HG02759 (cell line): ENCODE measurements around the gene ZNF836.
A peak's percentile ranks its signal among the peaks of the same experiment; 100 is the strongest.

ENCODE experiments used
- ATAC-seq: cut with Tn5 transposase; IDR thresholded peaks from one replicate; pipeline ENCODE4 v1.9.1; 2021; ENCODE audit warnings: mild to moderate bottlenecking, moderate library complexity; ENCODE audit not compliant: unreplicated experiment

ZNF836 gene

DNA sequence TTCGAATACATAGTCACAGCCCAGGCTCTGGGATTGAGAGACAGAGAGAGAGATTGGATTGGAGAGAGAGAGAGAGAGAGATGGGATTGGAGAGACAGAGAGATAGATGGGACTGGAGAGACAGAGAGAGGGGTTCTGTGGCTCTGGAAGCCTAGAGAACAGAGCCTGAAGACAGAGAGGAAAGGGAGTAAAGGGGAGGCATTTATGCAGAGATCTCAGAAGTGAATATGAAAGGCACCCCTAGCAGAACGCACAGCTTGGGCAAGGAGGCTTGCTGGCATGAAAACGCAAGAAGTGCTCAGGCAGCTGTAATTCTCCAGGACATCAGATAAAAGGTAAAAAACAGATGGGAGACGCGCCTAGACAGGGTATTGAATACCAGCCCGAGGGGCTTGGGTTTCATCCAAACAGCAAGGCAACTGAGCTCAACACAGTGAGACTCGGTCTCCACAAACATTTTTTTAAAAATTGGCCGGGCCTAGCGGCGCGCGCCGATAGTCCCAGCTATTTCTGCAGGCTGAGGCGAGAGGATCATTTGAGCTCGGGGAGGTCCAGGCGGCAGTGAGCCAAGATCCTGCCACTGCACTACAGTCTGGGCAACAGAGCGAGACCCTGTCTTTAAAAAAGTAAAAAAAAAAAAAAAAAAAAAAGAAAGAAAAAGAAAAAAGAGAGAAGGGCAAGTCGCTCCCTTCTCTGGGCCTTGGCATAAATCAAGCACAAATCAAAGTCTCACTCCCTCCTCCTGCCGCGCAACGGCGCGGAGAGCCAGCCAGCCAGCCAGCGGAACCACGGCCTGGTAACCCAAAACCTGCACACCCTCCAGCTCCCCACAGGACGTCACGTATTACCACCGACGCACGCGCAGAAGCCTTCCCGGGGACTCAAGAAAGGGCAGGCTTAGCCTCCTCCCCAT is 17.7 kb upstream of the ZNF836 start:
- ATAC-seq: peak; percentile 2

DNA sequence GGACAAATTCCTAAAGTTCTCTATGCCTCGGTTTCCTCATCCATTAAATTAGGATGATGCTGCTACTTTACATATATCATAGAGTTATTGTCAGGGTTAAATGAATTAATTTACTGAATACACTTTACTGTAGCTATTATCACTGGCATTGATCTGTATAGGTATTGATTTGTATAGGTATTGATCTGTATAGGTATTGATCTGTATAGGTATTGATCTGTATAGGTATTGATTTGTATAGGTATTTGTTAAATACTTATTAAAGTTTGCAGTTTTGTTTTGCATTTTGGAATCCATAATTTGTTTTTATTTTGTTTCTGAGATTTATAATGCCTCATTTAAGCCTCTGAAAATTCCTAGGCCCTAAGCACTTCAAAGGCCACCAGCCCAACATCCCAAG is 16.0 kb upstream of the ZNF836 start:
- no peak for ATAC-seq

DNA sequence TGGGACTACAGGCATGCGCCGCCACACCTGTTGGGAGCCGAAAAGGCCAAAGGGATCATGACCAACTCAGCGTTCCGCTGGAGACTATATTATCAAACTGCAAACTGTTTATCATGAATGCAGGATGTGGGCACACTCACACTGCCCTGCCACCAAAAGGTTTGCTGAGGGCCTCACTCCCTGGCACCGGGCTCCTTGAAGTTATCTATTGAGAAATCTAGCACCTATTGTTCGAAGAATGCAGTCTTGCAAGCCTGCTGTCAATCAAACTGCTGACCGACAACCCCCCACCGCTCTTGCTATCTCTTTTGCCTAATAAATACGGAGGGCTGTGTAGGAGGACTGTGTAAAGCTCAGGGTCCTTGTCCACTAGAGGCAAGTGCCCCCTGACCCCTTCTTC is 5.2 kb upstream of the ZNF836 start:
- no peak for ATAC-seq

DNA sequence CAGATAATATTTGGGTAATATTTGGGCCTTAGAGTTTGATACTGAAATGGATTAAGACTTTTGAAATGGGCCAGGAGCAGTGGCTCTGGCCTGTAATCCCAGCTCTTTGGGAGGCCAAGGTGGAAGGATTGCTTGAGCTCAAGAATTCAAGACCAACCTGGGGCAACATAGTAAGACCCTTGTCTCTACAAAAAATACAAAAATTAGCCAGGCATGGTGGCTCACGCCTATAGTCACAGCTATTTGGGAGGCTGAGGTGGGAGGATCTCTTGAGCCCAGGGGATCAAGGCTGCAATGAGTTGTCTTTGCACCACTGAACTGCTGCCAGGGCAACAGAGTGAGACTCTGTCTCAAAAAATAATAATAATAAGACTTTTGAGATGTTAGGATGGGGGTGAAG is 926 bp upstream of the ZNF836 start:
- no peak for ATAC-seq

DNA sequence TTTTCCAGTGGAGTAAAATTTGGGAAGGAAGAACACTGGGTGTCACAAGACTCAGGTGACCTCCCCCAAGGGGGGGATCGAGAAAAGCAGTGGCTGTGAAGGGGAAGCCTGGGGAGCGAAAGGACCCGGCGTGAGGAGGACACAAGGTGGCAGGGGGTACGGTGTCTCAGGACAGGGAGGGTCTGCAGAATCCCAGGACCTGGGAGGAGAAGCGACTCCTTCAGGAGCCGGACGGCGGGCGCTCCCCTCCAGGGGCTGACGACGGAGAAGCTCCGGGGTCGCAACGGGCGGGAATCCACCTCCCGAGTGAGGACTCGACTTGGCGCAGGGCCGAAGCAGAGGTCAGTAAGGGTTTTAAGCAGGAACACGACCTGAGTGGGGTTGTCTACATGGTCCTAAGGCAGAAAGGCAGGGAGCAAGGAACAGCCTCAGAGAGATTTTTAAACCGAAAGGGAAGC is 529 bp downstream of the ZNF836 start:
- ATAC-seq: peak; percentile 19

DNA sequence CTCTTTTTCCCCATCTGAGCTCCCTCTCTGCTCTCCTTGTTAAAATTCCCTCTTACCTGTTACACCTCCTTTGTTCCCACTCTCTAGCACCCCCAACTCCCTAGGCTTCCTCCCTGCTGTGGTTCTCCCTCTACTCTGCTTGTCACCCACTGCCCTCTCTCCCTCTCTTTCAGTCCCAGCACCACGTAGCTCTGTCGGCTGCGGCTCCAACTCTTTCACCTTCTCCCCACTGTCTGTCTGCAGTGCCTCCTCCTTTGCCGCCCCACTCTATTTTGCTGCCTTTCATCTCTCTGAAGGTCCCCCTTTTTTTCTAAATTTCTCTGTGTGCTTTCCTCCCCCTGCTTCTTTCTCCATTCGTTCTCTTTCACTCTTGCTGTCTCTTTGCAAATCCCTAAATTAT is 1.1 kb downstream of the ZNF836 start:
- ATAC-seq: no peak

DNA sequence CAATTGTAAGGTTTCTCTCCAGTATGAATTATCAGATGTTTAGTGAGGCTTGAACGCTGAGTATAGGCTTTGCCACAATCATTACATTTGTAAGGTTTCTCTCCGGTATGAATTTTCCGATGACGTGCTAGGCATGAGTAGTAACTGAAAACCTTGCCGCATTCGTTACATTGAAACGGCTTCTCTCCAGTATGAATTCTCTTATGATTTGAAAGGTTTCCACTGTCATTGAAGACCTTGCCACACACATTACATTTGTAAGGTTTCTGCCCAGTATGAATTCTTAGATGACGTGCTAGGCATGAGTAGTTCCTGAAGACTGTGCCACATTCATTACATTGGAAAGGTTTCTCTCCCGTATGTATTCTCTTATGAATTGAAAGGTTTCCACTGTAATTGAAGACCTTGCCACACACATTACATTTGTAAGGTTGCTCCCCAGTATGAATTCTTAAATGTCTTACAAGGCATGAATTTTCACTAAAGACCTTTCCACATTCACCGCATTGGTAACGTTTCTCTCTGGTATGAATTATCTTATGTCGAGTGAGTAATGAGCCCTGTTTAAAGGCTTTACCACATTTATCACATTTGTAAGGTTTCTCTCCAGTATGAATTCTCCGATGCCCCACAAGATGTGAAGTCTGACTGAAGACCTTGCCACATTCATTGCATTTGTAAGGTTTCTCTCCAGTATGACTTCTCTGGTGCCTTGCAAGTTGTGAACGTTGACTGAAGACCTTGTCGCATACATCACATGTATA is 15.6 kb downstream of the ZNF836 start:
- ATAC-seq: no peak

DNA sequence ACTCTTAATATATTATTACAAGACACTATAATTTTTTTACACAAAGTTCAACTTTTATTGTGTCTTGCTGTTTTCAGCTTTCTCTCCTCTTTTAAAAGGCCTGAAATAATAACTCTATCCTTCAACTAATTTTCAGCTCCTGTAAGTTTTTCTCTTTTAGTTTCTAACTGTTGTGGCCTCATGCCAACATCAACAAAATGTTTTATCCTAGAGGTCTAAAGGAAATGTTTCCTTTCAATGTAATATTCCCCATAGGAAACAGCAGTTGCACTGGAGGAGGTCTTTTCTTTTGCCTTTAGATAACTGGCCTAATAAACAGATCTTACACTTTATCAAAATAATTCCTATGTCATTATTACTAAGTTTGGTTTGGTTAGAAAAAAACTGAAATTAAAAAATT is 23.2 kb downstream of the ZNF836 start:
- no peak for ATAC-seq

DNA sequence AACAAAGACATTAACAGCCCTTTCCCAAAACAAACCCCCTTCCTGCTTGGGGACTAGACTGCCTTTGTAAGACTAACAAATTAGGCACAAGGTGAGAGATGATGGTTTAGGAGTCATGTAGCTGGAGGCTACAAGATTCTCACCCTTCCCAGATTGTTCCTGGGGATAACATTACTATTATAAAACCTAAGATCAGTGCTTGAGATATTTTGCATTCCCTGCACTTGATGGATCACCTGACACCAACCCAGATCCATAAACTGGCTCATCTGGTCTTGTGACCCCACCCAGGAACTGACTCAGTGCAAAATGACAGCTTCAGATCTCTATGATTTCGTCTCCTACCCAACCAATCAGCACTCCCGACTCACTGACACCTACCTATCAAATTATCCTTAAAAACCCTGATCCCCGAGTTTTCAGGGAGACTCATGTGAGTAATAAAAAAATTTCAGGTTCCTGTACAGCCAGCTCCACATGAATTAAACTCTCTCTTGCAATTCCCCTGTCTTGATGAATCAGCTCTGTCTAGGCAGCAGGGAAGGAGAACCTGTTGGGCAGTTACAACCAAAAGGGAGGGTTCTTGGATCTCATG is 29.3 kb downstream of the ZNF836 start:
- ATAC-seq: no peak

DNA sequence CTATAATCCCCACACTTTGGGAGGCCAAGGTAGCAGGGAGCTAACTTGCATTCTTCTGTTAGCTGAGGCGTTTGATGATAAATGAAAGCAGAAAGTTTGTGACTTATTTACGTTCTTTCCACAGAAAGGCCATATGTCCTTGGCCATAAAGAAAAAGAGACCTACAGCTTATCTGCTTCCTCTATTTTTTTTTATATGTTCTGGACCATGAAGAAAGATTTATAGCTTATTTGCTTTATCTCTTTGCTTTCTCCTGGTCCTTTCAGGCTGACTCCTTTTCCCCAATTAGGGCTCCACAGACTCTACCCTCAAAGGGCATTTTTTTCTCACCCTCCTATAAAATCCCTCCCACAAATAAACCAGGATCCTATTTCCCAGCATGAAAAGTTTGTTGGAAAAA is 30.2 kb downstream of the ZNF836 start:
- no peak for ATAC-seq

DNA sequence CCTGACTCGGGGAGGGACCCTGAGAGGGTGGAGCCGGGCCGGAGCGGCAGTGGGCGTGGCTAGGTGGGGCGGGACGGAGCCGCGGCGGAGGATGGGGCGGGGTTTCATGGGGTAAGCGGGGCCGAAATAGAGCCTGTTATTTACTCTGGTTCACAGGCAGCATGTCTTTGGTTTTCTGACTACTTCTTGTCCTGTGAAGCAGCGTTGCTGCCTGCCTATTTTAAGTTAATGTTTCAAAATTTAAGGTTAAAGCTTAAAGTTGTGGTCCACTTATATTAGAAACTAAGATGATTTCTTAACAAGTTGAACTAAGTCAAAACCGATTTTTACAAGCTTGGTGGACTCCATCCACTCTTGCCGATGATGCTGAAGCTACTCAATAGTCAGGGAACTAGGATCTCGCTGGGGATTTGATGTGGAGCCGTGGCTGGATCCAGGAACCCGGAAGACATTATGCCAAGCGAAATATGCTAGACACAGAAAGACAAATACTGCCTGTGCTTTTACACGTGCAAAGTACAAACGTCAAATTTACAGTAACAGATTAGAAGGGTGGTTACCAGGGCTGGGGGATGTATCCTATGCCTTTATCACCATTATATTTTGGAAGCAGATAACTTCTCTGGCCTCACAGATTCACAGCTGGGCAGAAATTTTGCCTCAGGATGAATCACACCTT is 31.2 kb downstream of the ZNF836 start:
- peak; percentile 97 for ATAC-seq

DNA sequence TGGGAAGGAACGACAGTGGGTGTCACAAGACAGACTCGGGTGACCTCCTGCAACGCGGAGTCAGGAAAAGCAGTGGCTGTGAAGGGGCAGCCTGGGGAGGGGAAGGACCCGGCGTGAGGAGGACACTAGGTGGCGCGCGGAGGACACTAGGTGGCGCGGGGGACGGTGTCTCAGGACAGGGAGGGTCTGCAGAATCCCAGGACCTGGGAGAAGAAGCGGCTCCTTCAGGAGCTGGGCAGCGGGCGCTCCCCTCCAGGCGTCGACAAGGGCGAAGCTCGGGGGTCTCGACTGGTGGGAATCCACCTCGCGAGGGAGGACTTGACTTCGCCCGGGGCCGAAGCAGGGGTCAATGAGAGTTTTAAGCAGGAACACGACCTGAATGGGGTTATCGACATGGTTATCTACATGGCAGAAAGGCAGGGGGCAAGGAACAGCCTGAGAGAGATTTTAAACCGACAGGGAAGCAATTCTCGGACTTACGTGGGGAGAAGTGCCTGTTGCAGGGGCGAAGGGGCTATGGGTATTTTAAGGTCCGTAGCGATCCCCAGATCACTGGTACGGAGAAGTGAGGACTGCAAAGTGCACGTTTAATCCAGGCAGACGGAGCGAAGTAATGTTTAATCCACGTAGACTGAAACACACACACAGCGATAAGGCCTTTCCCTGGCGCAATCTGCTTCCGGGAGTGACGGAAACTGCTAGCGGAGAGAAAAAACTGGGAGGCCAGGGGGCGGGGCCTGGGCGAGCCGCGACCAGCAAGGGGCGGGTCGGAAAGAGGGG is 32.0 kb downstream of the ZNF836 start, which contains the start of gene ZNF616:
Gene ZNF616 (minus strand): TSS at position 687 of the 780 bp plus-strand sequence. CDS start 9,426 bp downstream, outside the sequence.
- ATAC-seq: peak; percentile 67

DNA sequence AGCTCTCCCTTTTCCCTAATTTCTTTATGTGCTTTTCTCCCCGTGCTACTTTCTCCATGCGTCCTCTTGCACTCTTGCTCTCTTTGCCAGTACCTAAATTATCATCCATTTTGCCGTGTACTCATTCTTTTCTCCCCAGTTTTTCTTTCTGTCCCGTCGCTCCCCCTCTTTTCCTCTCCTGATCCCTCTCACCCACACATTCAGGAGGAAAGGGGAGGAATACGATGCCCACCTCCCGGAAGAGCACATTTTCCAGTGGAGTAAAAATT is 32.5 kb downstream of the ZNF836 start:
- ATAC-seq: no peak

DNA sequence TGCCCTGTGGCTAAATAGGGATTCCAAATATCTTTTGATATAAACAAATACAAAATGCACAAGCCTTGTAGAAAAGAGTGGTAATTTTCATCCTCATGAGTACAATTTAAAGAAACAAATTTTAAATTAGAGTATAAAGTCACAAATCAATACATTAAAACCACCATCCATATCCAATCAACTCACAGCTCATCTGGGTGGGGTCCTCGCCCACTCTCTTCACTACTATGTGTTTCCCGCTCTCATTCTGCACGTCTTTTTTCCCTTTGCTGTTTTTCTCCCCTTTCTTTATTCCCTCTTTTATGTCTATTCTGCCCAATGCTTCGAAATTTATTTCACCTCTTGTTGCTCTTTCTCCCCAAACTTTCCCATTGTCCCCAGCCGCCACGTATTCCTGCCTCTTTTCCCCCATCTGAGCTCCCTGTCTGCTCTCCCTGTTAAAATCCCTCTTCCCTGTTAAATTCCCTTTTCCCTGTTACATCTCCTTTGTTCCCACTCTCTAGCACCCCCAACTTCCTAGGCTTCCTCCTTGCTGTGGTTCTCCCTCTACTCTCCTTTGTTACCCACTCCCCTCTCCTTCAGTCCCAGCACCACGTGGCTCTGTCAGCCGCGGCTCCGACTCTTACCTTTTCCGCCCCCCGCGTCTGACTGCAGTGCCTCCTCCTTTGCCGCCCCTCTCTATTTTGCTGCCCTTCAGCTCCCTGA is 33.0 kb downstream of the ZNF836 start:
- ATAC-seq: no peak

DNA sequence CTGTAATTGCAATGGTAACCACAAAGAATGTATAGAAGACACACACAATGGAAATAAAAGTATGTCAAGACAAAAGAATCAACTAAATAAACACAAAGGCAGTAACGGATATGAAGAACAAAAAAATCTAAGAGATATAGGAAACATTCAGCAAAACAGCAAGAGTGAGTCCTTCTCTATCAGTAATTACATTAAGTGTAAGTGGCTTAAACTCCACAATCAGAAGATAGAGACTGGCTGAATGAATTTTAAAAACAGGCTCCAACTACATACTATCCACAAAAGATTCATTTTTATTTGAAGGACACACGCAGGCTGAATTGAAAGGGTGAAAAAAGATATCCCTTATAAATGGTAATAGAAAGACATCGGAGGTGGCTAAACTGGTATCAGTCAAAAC is 51.1 kb downstream of the ZNF836 start:
- ATAC-seq: no peak

DNA sequence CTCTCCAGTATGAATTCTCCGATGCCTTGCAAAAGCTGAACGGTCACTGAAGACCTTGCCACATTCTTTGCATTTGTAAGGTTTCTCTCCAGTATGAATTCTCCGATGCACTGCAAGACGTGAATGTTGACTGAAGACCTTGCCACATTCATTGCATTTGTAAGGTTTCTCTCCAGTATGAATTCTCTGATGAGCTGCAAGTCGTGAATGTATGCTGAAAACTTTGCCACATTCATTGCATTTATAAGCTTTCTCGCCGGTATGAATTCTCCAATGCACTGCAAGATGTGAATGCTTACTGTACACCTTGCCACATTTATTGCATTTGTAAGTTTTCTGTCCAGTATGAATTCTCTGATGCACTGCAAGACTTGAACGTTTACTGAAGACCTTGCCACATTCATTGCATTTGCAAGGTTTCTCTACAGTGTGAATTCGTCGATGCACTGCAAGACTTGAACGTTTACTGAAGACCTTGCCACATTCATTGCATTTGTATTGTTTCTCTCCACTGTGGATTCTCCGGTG is 55.8 kb downstream of the ZNF836 start:
- no peak for ATAC-seq

DNA sequence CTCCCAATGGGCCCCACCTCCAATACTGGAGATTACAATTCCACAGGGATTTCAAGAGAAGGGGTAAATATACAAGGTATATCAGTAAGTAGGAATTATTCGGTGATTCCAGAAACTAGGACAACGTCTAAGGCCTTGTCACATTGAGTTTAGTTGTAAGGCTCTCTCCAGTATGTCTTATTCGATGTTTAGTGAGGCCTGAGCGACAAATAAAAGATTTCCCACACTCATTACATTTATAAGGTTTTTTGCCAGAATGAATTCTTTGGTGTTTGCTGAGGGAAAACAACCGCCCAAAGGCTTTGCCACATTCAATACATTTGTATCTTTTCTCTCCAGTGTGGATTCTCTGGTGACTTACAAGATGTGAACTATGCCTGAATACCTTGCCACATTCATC is 56.7 kb downstream of the ZNF836 start:
- no peak for ATAC-seq

DNA sequence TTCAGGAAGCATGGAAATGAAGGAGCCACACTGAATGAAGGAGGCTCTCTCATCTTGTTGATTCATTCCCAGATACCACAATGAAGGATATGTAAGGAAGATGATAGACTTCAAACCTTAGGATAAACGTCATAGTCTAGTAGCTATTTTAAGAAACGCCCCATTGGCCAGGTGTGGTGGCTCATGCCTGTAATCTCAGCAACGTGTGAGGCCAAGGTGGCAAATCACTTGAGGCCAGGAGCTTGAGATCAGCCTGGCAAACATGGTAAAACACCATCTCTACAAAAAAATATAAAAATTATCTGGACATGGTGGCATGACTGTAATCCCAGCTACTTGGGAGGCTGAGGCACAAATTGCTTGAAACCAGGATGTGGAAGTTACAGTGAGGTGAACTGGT is 58.8 kb downstream of the ZNF836 start:
- no peak for ATAC-seq

DNA sequence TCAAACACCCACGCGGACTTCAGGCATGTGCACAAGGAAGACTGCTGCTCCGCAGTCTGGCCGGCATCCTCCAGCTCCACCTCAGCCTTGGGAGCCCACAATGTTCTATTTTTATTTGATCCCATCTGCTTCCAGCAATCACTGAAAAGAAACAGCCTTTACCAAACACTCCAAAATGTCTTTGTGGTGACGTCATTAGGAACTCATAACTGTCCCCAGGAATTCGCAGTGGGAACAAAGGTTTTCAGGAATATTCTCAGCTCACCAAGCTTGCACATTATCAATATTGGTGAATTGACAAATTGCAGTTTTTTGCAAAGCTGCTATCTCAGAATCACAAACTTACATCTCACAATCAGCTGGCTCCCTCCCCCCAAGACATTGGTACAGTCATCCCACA is 60.6 kb downstream of the ZNF836 start:
- no peak for ATAC-seq
